ENCODE measurements around the gene SLC8A1.
A peak's percentile ranks its signal among the peaks of the same experiment; 100 is the strongest.

SLC8A1 gene

DNA sequence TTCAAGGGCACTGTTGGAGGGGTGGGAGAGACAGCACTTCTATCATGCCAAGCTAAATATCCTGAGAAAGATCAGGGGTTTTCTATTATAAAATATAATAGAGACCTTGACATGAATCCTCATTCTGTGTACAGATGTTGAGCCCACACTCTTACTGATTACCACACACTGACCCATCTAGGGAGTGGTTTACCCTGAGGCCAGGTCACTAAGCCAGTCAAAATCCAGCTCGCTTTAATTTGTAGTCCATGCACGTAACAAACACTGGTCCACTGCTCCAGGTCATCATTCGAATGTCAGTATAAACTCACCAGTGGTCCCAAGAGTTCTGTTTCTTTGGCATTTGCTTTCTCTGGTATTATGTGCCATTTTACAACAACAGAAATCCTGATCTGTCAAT lies 96.4 kb downstream of the SLC8A1 start:
- no peak for DNase-seq

DNA sequence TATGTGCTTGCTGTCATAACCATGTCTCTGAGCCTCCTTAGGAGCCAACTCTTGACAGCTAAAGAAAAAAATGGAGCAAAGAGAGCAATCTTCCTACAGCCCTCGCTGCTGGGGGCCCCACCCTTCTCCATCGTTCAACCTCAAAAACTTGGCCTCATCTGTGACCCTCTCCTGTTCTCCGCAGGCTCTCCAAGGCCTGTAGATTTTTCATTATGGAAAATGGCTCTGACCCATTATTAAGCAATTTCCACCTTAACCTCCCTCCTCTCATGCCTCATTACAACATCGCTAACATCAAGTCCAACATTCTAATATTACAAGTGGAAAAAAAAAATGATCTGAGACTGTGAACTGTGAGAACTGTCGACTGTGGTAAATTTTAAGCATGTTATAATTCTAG lies 98.7 kb downstream of the SLC8A1 start:
- DNase-seq = no peak

DNA sequence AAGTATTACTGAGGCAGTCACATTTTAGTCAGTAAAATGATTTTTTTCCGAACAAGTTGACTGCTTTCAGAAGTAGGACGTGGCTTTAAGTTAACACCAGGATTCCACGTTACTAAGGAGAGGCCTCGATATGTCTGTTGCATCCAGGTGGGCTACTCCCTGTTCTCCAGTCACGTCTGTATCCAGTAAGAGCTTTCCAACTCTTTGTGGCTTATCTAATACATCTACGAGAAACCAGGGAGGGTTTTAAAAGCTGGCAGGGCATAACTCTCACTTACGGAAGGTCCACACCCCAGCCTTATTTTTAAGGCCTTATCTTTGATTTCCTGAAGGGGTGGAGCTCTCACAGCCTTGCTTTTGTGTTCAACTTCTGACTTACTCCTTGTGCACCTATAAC lies 99.2 kb downstream of the SLC8A1 start:
- DNase-seq = no peak

DNA sequence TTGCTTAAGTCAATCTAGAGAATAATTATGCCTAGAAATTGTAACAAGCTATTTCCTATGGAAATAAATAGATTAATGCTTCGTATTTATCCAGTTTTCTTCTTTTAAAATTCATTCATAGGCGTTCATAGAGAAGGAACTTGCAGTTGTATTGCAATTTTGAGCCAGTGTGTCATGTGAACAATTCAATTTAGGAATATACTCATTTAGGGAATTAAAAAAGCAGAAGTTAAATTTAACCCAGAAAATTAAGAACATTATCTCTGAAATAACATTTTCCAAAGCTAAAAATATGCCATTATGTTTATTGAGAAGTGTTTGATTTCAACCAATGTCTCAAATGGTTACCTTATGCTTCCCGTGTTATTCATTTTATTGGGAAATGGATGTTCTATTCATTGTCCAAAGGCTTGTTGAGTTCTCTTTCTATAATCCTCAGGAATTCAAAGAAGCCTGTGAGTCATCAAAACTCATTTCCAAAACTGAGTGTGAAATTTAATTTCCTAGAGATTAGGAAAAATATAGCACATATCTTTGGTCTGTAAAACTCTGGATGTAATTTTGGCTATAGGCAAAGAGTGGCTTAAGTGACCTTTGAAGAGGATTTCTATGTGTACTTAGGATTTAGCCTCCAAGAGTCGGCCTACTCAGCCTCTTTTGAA lies 99.7 kb downstream of the SLC8A1 start:
- no peak for DNase-seq

DNA sequence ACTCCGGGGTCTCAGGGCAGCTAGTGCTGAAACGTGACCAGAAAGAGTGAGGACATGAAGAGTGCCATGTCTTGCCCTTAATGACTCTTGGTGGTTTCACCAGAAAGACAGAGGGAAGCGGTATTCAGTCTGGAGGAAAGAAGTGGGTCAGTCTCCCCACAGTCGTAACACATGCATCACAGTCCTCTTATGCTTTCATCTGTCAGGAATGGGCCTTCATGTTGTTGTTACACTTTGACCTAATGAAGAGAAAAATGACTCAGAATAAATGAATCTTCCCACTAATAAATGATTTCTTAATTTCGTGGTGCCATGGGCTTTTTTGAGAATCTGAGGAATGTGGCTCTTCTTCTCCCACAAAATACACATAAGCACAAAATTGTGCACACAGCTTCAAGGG lies 103.2 kb downstream of the SLC8A1 start:
- no peak for DNase-seq

DNA sequence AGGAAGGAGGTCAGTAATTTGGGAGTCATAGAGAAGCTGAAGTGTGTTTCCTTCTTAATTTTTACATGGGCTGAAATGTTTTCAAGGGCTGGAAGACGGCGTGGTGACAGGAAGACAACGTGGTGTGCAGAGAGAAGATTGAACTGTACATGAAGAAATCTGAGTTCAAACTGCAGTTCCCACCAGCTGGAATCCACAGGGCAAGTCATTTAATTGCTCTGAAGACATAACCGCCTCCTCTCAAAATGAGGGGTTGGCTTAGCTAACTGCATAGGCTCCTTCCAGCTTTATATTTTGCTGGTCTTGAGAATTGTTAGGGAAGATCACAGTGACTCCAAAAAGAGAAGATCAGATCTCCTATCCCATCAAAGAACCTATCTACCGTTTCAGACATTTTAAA lies 103.9 kb downstream of the SLC8A1 start:
- no peak for DNase-seq

DNA sequence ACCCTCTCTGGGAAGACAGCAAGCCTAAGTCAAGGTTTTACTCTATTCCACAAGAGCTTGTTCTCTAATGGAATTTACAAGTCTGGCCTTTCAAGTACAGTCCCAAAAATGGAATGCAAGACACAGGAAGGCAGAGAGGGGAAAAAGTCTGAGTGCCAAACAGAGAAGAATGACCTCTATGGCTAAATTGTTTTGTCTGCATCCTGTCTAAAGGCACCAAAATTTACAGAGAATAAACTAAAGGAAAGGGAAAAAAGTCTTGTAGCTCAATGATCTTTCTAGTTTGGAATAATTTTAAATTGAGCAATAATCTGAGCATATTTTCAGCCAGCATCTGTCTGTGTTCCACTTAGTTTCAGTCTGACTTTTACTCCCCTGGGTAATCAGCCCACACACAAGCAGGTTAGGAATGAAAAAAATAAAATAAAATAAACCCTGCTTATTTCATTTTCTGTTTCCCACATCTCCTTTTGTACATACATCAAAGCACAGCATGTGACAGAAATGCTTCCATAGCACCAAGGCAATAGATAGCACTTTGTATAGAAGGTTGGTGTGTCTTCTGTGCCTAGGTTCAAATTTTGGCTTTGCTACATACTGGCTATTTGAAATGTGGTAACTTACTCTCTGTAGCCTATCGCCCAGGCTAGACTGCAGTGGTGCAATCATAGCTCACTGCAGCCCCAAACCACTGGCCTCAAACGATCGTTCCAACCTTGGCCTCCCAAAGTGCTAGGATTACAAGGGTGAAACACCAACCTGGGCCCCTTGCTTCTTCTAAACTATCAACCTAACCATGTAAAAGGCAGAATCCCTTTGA lies 105.1 kb downstream of the SLC8A1 start:
- DNase-seq = no peak

DNA sequence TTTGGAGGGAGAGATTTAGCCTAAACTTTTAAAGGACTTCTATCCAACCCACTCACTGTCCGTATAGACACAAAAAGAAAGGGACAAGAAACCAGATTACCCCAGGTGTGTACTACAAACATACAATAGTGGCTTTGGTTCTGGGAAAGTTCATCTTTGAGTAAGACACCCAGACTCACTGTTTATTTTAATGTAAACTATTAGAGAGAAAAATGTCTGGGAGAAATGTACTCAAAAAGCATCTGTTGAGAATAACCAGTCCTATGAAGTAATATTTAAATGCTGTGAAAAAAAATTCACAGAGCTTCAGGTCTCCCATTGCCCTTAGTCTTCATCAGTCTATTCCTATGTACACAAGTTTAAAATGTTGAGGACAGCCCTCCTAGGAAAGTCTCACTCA lies 107.5 kb downstream of the SLC8A1 start:
- no peak for DNase-seq

DNA sequence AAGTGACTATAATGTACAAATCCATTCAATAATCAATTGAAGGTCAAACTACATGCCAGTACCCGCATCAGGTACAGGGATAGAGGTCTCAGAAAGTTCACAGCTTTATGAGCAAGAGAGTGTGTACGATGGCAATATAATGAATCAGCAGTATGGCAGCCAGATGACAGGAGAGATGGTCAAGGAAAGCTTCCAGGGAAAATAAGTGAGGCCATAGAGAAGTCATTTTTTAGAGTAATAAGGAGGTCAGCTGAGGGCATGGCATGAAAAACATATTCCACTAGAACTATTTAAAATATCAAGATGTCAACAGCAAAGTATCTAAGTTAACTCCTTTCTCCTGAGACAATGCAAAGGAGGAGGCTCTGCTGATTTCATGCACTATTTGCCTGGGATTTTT lies 108.0 kb downstream of the SLC8A1 start:
- DNase-seq = no peak

DNA sequence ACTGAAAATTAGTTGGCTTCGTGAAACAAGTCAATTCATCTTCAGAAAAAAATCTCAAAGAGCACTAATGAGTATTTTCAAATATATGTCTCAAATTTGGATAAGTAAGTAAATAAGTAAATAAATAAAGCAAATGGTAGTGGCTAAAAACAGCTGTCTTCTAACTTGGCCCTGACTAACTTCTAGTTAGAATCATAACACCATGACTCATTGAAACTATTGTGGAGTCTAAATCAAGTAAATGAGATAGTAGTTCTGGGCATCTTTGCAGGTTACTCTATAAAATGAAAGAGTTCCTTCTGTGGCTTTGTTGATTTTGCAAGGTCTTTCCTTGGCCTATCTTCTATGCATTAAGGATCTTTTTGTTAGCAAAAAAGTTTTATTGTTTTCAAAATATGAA lies 110.7 kb downstream of the SLC8A1 start:
- DNase-seq = no peak

DNA sequence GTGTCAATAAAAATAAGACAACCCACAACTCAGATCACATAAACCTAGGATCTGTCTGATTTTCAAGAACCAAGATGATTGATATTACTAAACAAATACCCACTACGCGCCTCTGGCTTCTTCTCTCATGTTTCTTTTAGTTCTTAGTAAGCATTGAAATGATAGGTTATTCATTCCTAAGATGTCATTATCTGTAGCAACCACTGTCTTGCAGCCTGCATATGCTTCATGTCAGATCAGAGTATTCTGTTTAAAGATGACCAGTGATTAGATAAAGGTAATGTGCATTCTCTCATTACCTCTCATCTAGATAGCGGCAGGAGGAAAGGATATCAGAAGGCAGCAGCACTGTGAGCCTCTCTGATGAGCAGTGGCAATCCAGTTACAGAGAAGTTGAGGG lies 112.9 kb downstream of the SLC8A1 start:
- no peak for DNase-seq

DNA sequence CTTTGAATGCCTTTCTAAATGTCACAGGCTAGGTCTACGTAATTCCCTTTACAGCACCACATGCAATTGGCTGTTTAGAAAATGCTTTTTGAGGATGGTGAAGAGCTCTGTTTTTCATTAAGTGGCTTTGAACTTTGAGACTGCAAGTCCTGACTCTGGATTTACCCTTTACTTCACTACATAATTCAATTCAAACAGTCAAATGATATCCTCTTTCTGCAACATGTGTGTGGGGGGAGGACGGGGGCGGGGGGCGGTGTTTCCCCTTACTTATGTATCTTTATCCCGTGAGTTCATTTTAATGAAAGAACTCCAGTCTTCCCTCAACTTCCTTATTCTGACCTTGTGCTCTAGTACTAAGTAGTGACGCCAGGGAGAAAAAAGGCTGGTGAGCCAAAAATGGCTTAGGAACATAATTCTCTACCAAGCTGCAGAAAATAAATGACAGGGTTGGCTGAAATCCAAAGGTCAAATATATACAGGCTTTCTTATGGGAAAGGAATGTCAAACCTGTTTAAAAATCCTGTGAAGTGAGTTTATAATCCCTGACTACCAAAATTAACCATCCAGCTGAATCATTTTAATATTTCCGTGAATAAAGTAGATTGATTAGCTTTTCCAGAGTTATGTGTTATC lies 119.6 kb downstream of the SLC8A1 start:
- no peak for DNase-seq

DNA sequence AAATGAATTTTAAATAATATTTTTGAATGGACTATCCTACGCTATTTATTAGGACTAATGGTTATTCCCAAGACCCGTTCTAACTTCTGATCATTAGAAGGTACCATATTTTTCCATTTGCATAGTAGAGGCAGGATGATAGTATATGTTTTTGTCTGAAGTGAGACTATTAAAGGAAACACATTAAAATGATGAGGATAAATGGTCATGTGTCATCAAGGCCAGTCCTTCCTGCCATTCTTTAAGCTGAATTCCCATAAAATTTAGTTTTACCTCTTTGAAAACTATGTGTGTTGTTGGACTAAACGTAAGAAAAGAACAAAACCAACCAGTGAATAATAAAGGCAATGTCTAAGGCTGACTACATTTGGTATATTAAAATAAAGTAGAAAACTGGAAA lies 121.8 kb downstream of the SLC8A1 start:
- no peak for DNase-seq

DNA sequence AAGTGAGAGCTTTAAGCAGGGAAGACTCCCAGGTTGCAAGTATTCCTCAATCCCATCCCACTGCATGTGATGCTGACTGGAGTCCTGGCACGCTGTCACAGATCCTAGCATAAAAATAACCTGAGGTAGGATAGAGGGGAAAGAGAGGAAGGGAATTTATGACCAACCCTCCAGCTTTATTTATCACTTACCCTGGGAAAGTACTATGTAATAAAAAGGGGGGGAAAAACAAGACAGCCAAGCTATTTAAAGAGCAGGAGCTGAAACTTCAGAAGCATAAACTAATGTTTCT lies 122.2 kb downstream of the SLC8A1 start:
- no peak for DNase-seq

DNA sequence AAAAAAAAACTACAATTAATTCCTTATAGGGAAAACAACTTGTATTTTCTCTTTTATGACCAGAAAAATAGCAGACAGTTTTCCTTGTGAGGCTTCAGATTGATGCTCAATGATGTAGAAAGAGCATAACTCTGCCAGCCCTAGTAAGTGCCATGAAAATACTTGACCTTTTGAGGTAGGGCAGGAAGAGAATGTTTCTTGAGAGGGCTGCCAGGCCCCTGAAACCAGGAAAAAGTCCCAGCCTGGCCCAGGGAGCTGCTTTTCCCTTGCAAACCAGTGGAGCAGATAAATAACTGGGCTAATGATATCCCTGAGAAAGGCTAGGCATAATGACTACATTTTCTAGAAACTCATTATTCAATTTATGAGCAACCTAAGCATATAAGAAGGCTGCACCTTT lies 126.8 kb downstream of the SLC8A1 start:
- peak in 6 of 56 donors; percentile 3 to 21 (median 5) for DNase-seq

DNA sequence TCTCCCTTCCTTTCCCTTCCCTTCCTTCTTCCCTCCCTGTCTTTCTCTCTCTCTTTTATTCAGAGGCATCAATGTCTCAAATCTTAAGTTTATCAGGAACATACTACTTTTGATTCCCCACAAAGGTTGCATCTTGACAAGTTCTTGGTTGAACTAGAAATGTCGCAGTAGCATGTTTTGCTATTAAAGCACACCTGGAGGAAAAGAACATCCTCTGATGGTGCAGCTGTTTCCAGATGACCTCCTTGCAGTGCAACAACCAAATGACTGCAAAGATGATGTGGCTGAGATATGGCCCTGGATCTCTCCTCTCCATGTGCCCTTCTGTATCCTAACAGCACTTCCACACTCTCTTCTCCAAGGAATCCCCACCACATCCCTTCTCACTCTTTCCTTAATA lies 127.2 kb downstream of the SLC8A1 start:
- no peak for DNase-seq

DNA sequence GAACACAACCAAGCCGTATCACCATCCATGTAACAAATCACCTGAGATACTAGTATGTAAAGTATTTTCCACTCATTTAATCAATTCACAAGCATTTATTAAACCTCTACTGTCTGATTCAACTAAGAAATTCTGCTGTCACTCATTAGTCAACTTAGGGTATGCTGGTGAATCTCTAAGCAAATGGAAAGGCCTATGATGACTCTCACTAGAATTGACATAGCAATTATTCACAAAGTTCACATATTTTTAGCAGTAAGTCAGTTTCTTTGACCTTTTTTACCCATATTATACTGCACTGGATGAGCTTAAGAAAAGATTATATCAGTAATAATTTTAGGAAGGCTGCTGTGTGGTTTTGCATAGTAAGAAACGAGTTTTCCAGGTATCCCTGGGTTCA lies 130.1 kb downstream of the SLC8A1 start:
- DNase-seq = no peak

DNA sequence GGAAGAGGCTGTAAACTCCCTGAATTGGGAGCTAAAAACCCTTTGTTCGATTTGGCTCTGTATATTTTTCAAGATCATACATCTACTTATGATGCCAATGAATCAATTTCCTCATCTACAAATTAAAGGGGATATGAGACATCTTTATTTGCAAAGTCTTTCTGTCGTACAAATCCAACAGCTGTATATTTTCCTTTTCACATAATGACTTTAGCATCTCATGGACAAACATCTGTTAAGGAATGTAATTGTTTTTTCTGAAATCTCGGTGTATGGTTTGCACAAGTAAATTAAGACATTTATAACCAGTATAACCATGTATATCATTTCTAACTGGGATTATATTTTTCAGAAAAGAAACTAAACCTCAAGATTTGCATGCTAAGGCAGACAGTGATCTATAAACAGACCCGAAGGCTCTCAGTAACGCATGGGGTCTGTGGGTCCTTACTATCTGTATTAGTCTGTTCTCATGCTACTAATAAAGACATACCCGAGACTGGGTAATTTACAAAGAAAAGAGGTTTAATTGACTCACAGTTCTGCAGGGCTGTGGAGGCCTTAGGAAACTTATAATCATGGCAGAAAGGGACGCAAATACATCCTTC lies 130.8 kb downstream of the SLC8A1 start:
- DNase-seq = no peak

DNA sequence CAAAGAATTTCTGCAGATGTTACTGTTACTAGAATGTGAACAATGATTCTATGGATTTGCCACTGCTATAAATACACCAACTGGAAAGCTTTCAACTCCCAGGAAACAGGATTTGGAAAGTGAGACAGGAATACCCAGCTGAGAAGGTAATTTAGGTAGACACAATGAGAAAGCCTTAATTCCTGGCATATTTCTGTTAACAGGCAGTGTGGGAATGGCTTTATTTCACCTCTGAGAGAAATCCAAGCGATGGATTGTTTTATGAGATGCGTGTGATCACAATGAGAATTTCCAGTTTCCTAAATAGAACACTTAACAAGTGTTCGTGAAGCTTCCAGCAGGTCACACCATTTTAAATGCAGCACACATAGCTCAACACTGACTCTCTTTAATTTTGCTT lies 133.0 kb downstream of the SLC8A1 start:
- no peak for DNase-seq

DNA sequence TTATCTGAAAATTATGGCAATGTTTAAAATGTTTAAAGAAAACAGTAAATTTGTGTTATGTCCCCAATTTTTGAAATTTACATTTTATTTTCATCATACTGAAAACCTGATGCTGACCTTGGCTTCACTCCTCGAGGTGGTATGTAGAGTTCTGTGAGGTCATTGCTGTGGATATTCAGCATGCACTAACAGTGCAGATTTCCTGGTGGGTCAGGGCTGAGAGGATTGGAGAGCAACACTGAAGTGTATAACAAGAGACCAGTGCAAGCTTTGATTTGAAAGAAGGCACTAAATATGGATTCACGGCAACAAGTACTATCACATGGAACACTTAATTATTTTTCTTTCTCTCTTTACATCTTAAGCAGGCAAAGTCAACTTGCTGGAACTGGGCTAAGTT lies 134.1 kb downstream of the SLC8A1 start:
- no peak for DNase-seq

DNA sequence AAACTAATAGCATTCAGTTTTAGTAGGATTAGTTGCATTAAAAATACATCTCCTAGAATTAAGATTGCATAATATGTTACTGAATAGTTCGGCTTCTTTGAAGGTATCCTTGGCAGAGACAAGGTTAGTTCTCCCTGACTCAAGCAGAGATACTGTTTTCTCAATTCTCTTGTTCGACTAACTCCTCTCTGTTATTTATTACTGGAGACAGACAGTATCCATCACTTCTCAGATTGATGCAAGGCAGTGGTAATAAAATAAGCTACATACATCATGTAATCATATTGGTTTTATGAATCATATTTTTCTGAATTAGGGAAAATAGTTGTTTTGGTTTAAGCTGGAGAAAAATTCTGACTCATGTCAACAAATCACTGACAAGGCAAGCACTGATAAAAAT lies 134.8 kb downstream of the SLC8A1 start:
- DNase-seq = no peak

DNA sequence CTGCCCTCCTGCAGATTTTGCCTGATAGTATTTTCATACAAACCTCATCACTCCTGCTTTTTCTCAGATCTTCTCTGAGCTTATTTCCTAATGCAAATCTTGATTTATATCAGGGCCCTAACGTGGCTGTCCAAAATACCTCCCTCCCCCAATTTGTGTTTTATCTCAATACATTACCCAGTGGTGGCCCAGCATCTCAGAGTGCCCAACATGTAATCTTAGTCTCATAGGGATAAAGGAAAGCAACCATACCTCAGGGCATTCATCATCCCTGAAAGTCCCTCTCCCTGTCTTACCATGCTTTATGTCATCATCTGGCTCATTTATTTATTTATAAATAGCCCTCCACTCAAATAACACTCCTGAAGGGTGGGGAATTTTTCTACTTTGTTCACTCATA lies 135.3 kb downstream of the SLC8A1 start:
- no peak for DNase-seq

DNA sequence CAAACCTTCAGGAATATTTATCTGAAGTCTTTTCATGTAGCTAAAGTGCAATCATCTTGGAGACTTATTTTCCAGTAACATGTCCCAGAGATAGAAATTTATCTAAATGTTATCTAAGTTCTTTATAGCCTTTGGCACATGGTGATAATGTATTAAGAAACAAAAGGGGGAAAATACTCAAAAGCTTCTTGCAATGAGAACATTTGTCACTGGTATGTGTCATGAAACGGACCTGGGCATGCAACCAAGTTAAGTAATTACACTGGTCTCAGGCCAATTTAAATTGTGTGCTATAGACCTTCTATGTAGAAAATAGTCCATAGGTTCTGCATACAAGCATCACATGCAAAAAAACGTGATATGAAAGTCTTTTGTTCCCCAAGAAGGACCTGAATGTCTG lies 136.2 kb downstream of the SLC8A1 start:
- DNase-seq = no peak

All from nucleus accumbens (tissue), 56 donors.